Naive thymus-derived CD8-positive, alpha-beta T cell (primary cell): ENCODE results near the gene ZNF140. TPM values are rescaled to one million over a fixed set of nuclear protein-coding genes. Genes with fewer than 3 reads are reported as not detected.

Experiments used
- ATAC-seq, 2 donors: fragments of 150-1000 bp; cut with Tn5 transposase in 1 of 2; sonication (Bioruptor Pico), chemical (Tn5 transposase) in 1 of 2; 1 replicate in 1 of 2; 2 replicates in 1 of 2; pipeline ENCODE4 v1.10.0; 2021; ENCODE audit warnings: mild to moderate bottlenecking in 2 of 2, moderate library complexity in 2 of 2
- POLR2A ChIA-PET: fragments of 350-600 bp; sonication (Branson Sonifier 250); formaldehyde crosslinking; loops from one replicate; lab custom pipeline; 2021; ENCODE audit warnings: antibody characterized with exemption; lab: Charles Lee
- DNase-seq, 10 donors: peaks; one replicate each; pipeline versions ENCODE4 v3.0.0 to v3.0.0-alpha.2; 2020 to 2022
- H3K27ac Mint-ChIP-seq, 10 donors: one replicate each; pipeline ENCODE4 v1.8.0; 2020 to 2022; ENCODE audit warnings: mild to moderate bottlenecking in 10 of 10, mixed read lengths in 10 of 10, moderate library complexity in 4 of 10, inconsistent platforms in 1 of 10
- H3K27me3 Mint-ChIP-seq, 5 donors: one replicate each; pipeline ENCODE4 v1.8.0; 2021 to 2022; ENCODE audit warnings: mixed read lengths in 5 of 5
- H3K36me3 Mint-ChIP-seq, 3 donors: one replicate each; pipeline ENCODE4 v1.8.0; 2020 to 2022; ENCODE audit warnings: mixed read lengths in 3 of 3, mild to moderate bottlenecking in 2 of 3, inconsistent platforms in 1 of 3
- H3K4me1 Mint-ChIP-seq, 4 donors: one replicate each; pipeline ENCODE4 v1.8.0; 2021 to 2022; ENCODE audit warnings: mixed read lengths in 4 of 4
- H3K4me3 Mint-ChIP-seq, 10 donors: one replicate each; pipeline ENCODE4 v1.8.0; 2020 to 2022; ENCODE audit warnings: mild to moderate bottlenecking in 10 of 10, mixed read lengths in 10 of 10, moderate library complexity in 6 of 10, inconsistent platforms in 1 of 10
- H3K9me3 Mint-ChIP-seq, 9 donors: one replicate each; pipeline ENCODE4 v1.8.0; 2020 to 2022; ENCODE audit warnings: mixed read lengths in 9 of 9, mild to moderate bottlenecking in 3 of 9, inconsistent platforms in 1 of 9, moderate library complexity in 1 of 9
- polyA plus RNA-seq, 3 donors: library from polyadenylated mRNA; unstranded; fragments of 300-500 nt; fragmentation: Illumina TruSeq; gene quantifications; one replicate each; pipeline ENCODE4 v1.2.3, GENCODE V29; 2021
- total RNA-seq, 8 experiments: library from RNA in 2 of 8; stranded (reverse) in 2 of 8; gene quantifications; one replicate each; pipeline ENCODE4 v1.2.3 and lab custom pipeline; 2021 to 2026

Gene ZNF140
- total and polyA plus RNA-seq, 5 experiments from 2014 or later: 18.4 to 26.4 (median 22.3) TPM

GRCh38 chr12:133081159-133081780 lies 547 bp downstream of the ZNF140 start:
- Mint-ChIP-seq H3K27ac (peak overlapping the region in 3 of 10 donors; percentile 31 to 85 (median 84)), H3K4me3 (peak overlapping the region in 1 of 10 donors; percentile 61), H3K4me1 (peaks cover 1 to 18% (median 10%) of the 10 kb centered on the region in 4 donors), H3K9me3 (peaks cover 0 to 73% (median 39%) of the 10 kb centered on the region in 9 donors), H3K36me3 (peaks cover 47 to 65% (median 49%) of the 10 kb centered on the region in 3 donors), H3K27me3 (no peaks in the 10 kb centered on the region)
- ATAC-seq: no peak
- no peak for DNase-seq
- POLR2A ChIA-PET: interaction anchor here (0.9 to 1.8 kb wide), 7 partner anchors 43 to 194 kb away, joined by 3 to 15 read pairs (median 4); partner anchors contain the start of genes CHFR, ZNF10, ZNF268 and ZNF84

GRCh38 chr12:133083345-133083744 lies 2.6 kb downstream of the ZNF140 start:
- H3K4me1 Mint-ChIP-seq: peaks cover 1 to 18% (median 10%) of the 10 kb centered on the region in 4 donors
- H3K27me3 Mint-ChIP-seq: no peaks in the 10 kb centered on the region
- DNase-seq: no peak
- no peak for ATAC-seq
- H3K4me3 Mint-ChIP-seq: peak overlapping the region in 3 of 10 donors; percentile 22 to 45 (median 28)
- POLR2A ChIA-PET: interaction anchor here (1.3 kb wide), 1 partner anchor 98 kb away, joined by 3 read pairs; no protein-coding TSS in a partner anchor
- H3K36me3 Mint-ChIP-seq: peaks cover 50 to 73% (median 68%) of the 10 kb centered on the region in 3 donors
- H3K9me3 Mint-ChIP-seq: peaks cover 10 to 71% (median 38%) of the 10 kb centered on the region in 9 donors
- H3K27ac Mint-ChIP-seq: peak overlapping the region in 1 of 10 donors; percentile 4

DNA sequence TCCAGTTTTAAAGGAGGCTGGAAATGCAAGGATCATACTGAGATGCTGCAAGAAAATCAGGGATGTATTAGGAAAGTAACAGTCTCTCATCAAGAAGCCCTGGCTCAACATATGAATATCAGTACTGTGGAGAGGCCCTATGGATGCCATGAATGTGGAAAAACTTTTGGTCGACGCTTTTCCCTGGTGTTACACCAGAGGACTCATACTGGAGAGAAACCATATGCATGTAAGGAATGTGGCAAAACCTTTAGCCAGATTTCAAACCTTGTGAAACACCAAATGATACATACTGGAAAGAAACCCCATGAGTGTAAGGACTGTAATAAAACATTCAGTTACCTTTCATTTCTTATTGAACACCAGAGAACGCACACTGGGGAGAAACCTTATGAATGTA lies 24.9 kb downstream of the ZNF140 start:
- POLR2A ChIA-PET: no interaction called here
- ATAC-seq (no peak), DNase-seq (no peak)
- Mint-ChIP-seq H3K9me3 (peaks cover 12 to 100% (median 45%) of the 10 kb centered on the region in 9 donors), H3K27me3 (no peaks in the 10 kb centered on the region), H3K4me3 (peak overlapping the region in 1 of 10 donors; percentile 32), H3K27ac (no peak overlapping the region), H3K36me3 (peaks cover 75 to 97% (median 77%) of the 10 kb centered on the region in 3 donors), H3K4me1 (no peaks in the 10 kb centered on the region)

DNA sequence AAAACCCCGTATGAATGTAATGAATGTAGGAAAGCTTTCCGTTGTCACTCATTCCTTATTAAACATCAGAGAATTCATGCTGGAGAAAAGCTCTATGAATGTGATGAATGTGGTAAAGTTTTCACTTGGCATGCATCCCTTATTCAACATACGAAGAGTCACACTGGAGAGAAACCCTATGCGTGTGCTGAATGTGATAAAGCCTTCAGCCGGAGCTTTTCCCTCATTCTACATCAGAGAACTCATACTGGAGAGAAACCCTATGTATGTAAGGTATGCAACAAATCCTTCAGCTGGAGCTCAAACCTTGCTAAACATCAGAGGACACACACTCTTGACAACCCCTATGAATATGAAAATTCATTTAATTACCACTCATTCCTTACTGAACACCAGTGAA lies 25.5 kb downstream of the ZNF140 start:
- Mint-ChIP-seq H3K4me3 (no peak overlapping the region), H3K36me3 (peaks cover 69 to 97% (median 70%) of the 10 kb centered on the region in 3 donors), H3K4me1 (no peaks in the 10 kb centered on the region), H3K27ac (no peak overlapping the region), H3K9me3 (peaks cover 9 to 100% (median 40%) of the 10 kb centered on the region in 9 donors), H3K27me3 (no peaks in the 10 kb centered on the region)
- no peak for ATAC-seq
- POLR2A ChIA-PET: no interaction called here
- DNase-seq: peak in 1 of 10 donors; percentile 14

GRCh38 chr12:133107121-133107520 lies 26.4 kb downstream of the ZNF140 start:
- ATAC-seq (no peak), DNase-seq (no peak)
- Mint-ChIP-seq H3K4me3 (no peak overlapping the region), H3K36me3 (peaks cover 63 to 95% (median 66%) of the 10 kb centered on the region in 3 donors), H3K27me3 (no peaks in the 10 kb centered on the region), H3K9me3 (peaks cover 6 to 100% (median 38%) of the 10 kb centered on the region in 9 donors), H3K4me1 (peaks cover 0 to 2% (median 0%) of the 10 kb centered on the region in 4 donors), H3K27ac (no peak overlapping the region)
- POLR2A ChIA-PET: no interaction called here

- no peak for ATAC-seq
- H3K36me3 Mint-ChIP-seq: peaks cover 55 to 91% (median 64%) of the 10 kb centered on the region in 3 donors
- H3K4me1 Mint-ChIP-seq: peaks cover 0 to 2% (median 0%) of the 10 kb centered on the region in 4 donors
- peaks cover 9 to 98% (median 35%) of the 10 kb centered on the region in 9 donors for H3K9me3 Mint-ChIP-seq
- no peak overlapping the region for H3K4me3 Mint-ChIP-seq
- no peaks in the 10 kb centered on the region for H3K27me3 Mint-ChIP-seq
- DNase-seq: no peak
- POLR2A ChIA-PET: no interaction called here
- no peak overlapping the region for H3K27ac Mint-ChIP-seq
Measured at GRCh38 chr12:133108150-133108549, 27.4 kb downstream of the ZNF140 start.

- no peaks in the 10 kb centered on the region for H3K27me3 Mint-ChIP-seq
- peaks cover 60 to 83% (median 69%) of the 10 kb centered on the region in 3 donors for H3K36me3 Mint-ChIP-seq
- peak overlapping the region in 1 of 10 donors; percentile 59 for H3K27ac Mint-ChIP-seq
- ATAC-seq (no peak), DNase-seq (no peak)
- POLR2A ChIA-PET: interaction anchor here (1.4 kb wide), 1 partner anchor 10 kb away, joined by 4 read pairs; the partner anchor contains the start of genes ZNF10 and ZNF891
- peaks cover 0 to 3% (median 0%) of the 10 kb centered on the region in 4 donors for H3K4me1 Mint-ChIP-seq
- H3K9me3 Mint-ChIP-seq: peaks cover 24 to 96% (median 50%) of the 10 kb centered on the region in 9 donors
- H3K4me3 Mint-ChIP-seq: peak overlapping the region in 1 of 10 donors; percentile 20
Measured at GRCh38 chr12:133120385-133121191, 39.9 kb downstream of the ZNF140 start.

DNA sequence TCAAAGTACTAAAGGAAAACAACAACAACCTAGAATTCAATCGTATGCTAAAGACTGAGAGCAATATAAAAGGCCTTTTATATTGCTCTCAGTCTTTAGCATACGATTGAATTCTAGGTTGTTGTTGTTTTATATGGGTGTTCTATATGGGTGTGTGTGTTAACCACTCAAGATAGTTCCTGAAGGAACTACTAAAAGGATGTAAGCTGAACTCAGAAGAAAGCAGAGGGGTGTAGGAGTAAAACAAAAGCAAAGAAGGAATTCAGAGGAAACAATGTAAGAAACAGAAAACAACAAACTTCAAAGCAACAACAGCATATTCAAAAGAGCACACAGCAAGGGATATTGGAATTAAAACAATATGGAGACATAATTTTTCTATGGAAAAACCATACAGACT lies 44.0 kb downstream of the ZNF140 start:
- Mint-ChIP-seq H3K27me3 (no peaks in the 10 kb centered on the region), H3K36me3 (peaks cover 51 to 83% (median 66%) of the 10 kb centered on the region in 3 donors), H3K27ac (no peak overlapping the region), H3K4me1 (peaks cover 0 to 7% (median 3%) of the 10 kb centered on the region in 4 donors), H3K4me3 (peak overlapping the region in 2 of 10 donors; percentile 22 to 25), H3K9me3 (peaks cover 0 to 94% (median 34%) of the 10 kb centered on the region in 9 donors)
- ATAC-seq (no peak), DNase-seq (no peak)
- POLR2A ChIA-PET: no interaction called here

- POLR2A ChIA-PET: interaction anchor here (0.7 to 2.8 kb wide), 7 partner anchors 48 to 368 kb away, joined by 3 to 16 read pairs (median 4); partner anchors contain the start of genes ANKLE2, ZNF268 and ZNF84
- peaks cover 40 to 76% (median 64%) of the 10 kb centered on the region in 3 donors for H3K36me3 Mint-ChIP-seq
- H3K9me3 Mint-ChIP-seq: peaks cover 11 to 90% (median 35%) of the 10 kb centered on the region in 9 donors
- no peaks in the 10 kb centered on the region for H3K27me3 Mint-ChIP-seq
- DNase-seq: peak in 3 of 10 donors; percentile 7 to 63 (median 25)
- peak overlapping the region; percentile 90 to 98 (median 96) for H3K4me3 Mint-ChIP-seq
- peaks cover 11 to 27% (median 24%) of the 10 kb centered on the region in 4 donors for H3K4me1 Mint-ChIP-seq
- peak overlapping the region; percentile 84 to 100 (median 100) for H3K27ac Mint-ChIP-seq
- ATAC-seq: peak; percentile 8 to 11
Measured at GRCh38 chr12:133129368-133130037, 48.8 kb downstream of the ZNF140 start.

GRCh38 chr12:133130038-133130807 lies 49.5 kb downstream of the ZNF140 start, which contains the start of the genes ZNF10 and ZNF891:
ZNF10 (plus strand) TSS chr12:133130627; CDS start chr12:133144493, 13,866 bp downstream.
ZNF891 (minus strand) TSS chr12:133130274; CDS start chr12:133121918, 8,356 bp downstream.
- Mint-ChIP-seq H3K9me3 (peaks cover 12 to 90% (median 36%) of the 10 kb centered on the region in 9 donors), H3K4me3 (peak within 1 kb of the TSS; percentile 90 to 98 (median 96)), H3K36me3 (peaks cover 42 to 76% (median 66%) of the 10 kb centered on the region in 3 donors), H3K27ac (peak within 1 kb of the TSS; percentile 97 to 100 (median 100)), H3K27me3 (no peaks in the 10 kb centered on the region), H3K4me1 (peaks cover 11 to 27% (median 26%) of the 10 kb centered on the region in 4 donors)
- peak; percentile 79 to 87 for ATAC-seq
- peak; percentile 94 to 99 (median 97) for DNase-seq
- POLR2A ChIA-PET: interaction anchor here (0.8 to 2.8 kb wide), 11 partner anchors 9 to 296 kb away, joined by 3 to 16 read pairs (median 4); partner anchors contain the start of genes ZNF26, ZNF268 and ZNF84

DNA sequence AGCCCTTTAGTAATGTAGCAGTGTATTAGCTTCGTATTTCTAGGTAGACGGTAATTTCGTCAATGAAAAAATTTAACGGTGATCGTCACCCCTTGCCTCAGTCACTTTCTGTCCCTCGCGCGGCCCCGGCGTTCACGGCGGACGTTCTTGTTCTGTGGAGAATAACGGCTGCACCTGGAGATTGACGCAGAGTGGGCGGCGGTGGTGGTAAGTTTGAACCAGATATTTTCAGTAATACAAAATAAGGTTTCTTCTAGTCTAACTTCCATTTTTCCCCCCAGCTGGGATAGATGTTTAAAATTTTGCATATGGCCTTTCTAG lies 50.0 kb downstream of the ZNF140 start:
- H3K27me3 Mint-ChIP-seq: no peaks in the 10 kb centered on the region
- H3K4me3 Mint-ChIP-seq: peak overlapping the region; percentile 90 to 98 (median 96)
- peaks cover 17 to 90% (median 41%) of the 10 kb centered on the region in 9 donors for H3K9me3 Mint-ChIP-seq
- POLR2A ChIA-PET: interaction anchor here (1.0 to 2.8 kb wide), 9 partner anchors 10 to 297 kb away, joined by 3 to 16 read pairs (median 4); partner anchors contain the start of genes ZNF26, ZNF268 and ZNF84
- H3K4me1 Mint-ChIP-seq: peaks cover 14 to 27% (median 26%) of the 10 kb centered on the region in 4 donors
- DNase-seq: peak in 6 of 10 donors; percentile 26 to 81 (median 70)
- H3K27ac Mint-ChIP-seq: peak overlapping the region; percentile 97 to 100 (median 100)
- ATAC-seq: peak; percentile 22 to 44
- peaks cover 43 to 76% (median 66%) of the 10 kb centered on the region in 3 donors for H3K36me3 Mint-ChIP-seq
